A549 (cell line): ENCODE data around the gene MEGF9. TPM values are rescaled to one million over a fixed set of nuclear protein-coding genes. Genes with fewer than 3 reads are reported as not detected.
A peak's percentile ranks its signal among the peaks of the same experiment; 100 is the strongest.

Experiments used
- ATAC-seq, 2 experiments: fragments of 200-7000 bp in 1 of 2; fragments of >200 bp in 1 of 2; cut with Nextera tagmentation in 1 of 2; cut with Tn5 transposase in 1 of 2; 3 replicates each; pipeline versions ENCODE4 v1.8.0 to v1.9.1; 2018 to 2020; ENCODE audit warnings: mild to moderate bottlenecking in 1 of 2, moderate library complexity in 1 of 2
- CTCF ChIA-PET: fragments of 300-600 bp; sonication (Branson Sonifier 250); formaldehyde crosslinking; extraction: SDS; loops from one replicate; lab custom pipeline; 2021; ENCODE audit warnings: antibody characterized with exemption, inconsistent platforms; lab: Yijun Ruan, JAX
- POLR2A ChIA-PET: fragments of 350-600 bp; formaldehyde crosslinking; extraction: SDS; loops from one replicate; lab custom pipeline; 2021; ENCODE audit warnings: antibody characterized with exemption, inconsistent platforms; lab: Yijun Ruan, JAX
- DNase-seq, 2 experiments: peaks; one replicate each; pipeline versions ENCODE4 v3.0.0 to v3.0.0-alpha.2; 2011 to 2016; ENCODE audit warnings: low read depth in 1 of 2, low spot score in 1 of 2
- FAIRE-seq: peaks from 2 replicates; lab custom pipeline; 2011; peaks lifted over from hg19 to GRCh38; lab: Jason Lieb, UNC
- H3K27ac ChIP-seq, 2 experiments: fragments of >200 bp; sonication (Bioruptor Twin); formaldehyde crosslinking; 3 replicates each; pipeline ENCODE4 v1.5.1; 2016 to 2017
- H3K4me1 ChIP-seq: fragments of >200 bp; sonication (Bioruptor Twin); formaldehyde crosslinking; 3 replicates; pipeline ENCODE4 v1.6.1; 2016
- H3K4me2 ChIP-seq: fragments of >200 bp; sonication (Bioruptor Twin); formaldehyde crosslinking; 3 replicates; pipeline ENCODE4 v1.6.1; 2016
- H3K4me3 ChIP-seq: fragments of >200 bp; sonication (Bioruptor Twin); formaldehyde crosslinking; 3 replicates; pipeline ENCODE4 v1.5.1; 2016
- H3K9me3 ChIP-seq: fragments of >200 bp; sonication (Bioruptor Twin); formaldehyde crosslinking; 3 replicates; pipeline ENCODE4 v1.6.1; 2016
- BCL3 ChIP-seq: fragments of >200 bp; sonication (Bioruptor Twin); formaldehyde crosslinking; IDR thresholded peaks from 3 replicates; pipeline ENCODE4 v1.6.1; 2016
- CBX2 ChIP-seq: fragments of 200-600 bp; sonication (generic); IDR thresholded peaks from 2 replicates; pipeline ENCODE4 v1.6.1; 2016; ENCODE audit warnings: low read depth, mild to moderate bottlenecking, borderline replicate concordance
- CBX8 ChIP-seq: fragments of 200-600 bp; sonication (generic); IDR thresholded peaks from 2 replicates; pipeline ENCODE4 v1.6.1; 2016
- CEBPB ChIP-seq, 2 experiments: fragments of >200 bp in 1 of 2; sonication (Bioruptor Twin) in 1 of 2; formaldehyde crosslinking in 1 of 2; IDR thresholded peaks; 2 replicates each; pipeline ENCODE4 v1.6.1; 2012 to 2016
- CHD2 ChIP-seq: fragments of 150-350 bp; IDR thresholded peaks from 2 replicates; pipeline ENCODE4 v1.6.1; 2014; ENCODE audit warnings: low read length; ENCODE audit not compliant: partially characterized antibody
- EHMT2 ChIP-seq: fragments of 200-600 bp; sonication (generic); IDR thresholded peaks from 2 replicates; pipeline ENCODE4 v1.6.1; 2016; ENCODE audit warnings: antibody characterized with exemption, low read depth, mild to moderate bottlenecking, moderate library complexity
- EP300 ChIP-seq, 2 experiments: fragments of >200 bp; sonication (Bioruptor Twin); formaldehyde crosslinking; IDR thresholded peaks; 2 replicates in 1 of 2; 3 replicates in 1 of 2; pipeline ENCODE4 v1.6.1; 2016 to 2017
- FOSL2 ChIP-seq, 2 experiments: fragments of 450-650 bp in 1 of 2; fragments of >200 bp in 1 of 2; sonication (Bioruptor Twin) in 1 of 2; formaldehyde crosslinking; IDR thresholded peaks; 2 replicates each; pipeline versions ENCODE4 v1.5.0 to v1.6.1; 2016 to 2020; ENCODE audit warnings: mild to moderate bottlenecking in 1 of 2, moderate library complexity in 1 of 2
- FOXS1 ChIP-seq: fragments of 250-450 bp; sonication (Bioruptor Pico); IDR thresholded peaks from 2 replicates; pipeline ENCODE4 v1.5.0; 2020; ENCODE audit warnings: mild to moderate bottlenecking, moderate library complexity
- HES2 ChIP-seq: fragments of >200 bp; sonication (Bioruptor Twin); formaldehyde crosslinking; IDR thresholded peaks from 2 replicates; pipeline ENCODE4 v1.6.1; 2016
- HEYL ChIP-seq: fragments of 250-450 bp; sonication (Bioruptor Pico); IDR thresholded peaks from 2 replicates; pipeline ENCODE4 v1.8.0; 2021; ENCODE audit warnings: mild to moderate bottlenecking, moderate library complexity
- HOXA7 ChIP-seq: fragments of 250-450 bp; sonication (Bioruptor Pico); IDR thresholded peaks from 2 replicates; pipeline ENCODE4 v1.5.0; 2020; ENCODE audit warnings: mild to moderate bottlenecking, moderate library complexity
- KDM5A ChIP-seq: fragments of 200-600 bp; sonication (generic); IDR thresholded peaks from 2 replicates; pipeline ENCODE4 v1.6.1; 2016; ENCODE audit warnings: antibody characterized with exemption, mild to moderate bottlenecking
- MYC ChIP-seq: IDR thresholded peaks from 2 replicates; pipeline ENCODE4 v1.6.1; 2012; ENCODE audit warnings: mild to moderate bottlenecking, inconsistent platforms, low read length, improper control_type of control experiment, borderline replicate concordance
- NFE2L2 ChIP-seq: fragments of 150-350 bp; conservative IDR thresholded peaks from 2 replicates; pipeline ENCODE4 v1.6.1; 2014; ENCODE audit warnings: low read length
- NPAS2 ChIP-seq: fragments of 250-450 bp; sonication (Bioruptor Pico); IDR thresholded peaks from 2 replicates; pipeline ENCODE4 v1.8.0; 2022; ENCODE audit warnings: mild to moderate bottlenecking, moderate library complexity, borderline replicate concordance
- POLR2A ChIP-seq: IDR thresholded peaks from 2 replicates; pipeline ENCODE4 v1.6.1; 2012; ENCODE audit warnings: mild to moderate bottlenecking, low read length
- POLR2AphosphoS2 ChIP-seq: conservative IDR thresholded peaks from 2 replicates; pipeline ENCODE4 v1.6.1; 2012; ENCODE audit warnings: low read length, improper control_type of control experiment, inconsistent platforms
- RARB ChIP-seq: fragments of 250-450 bp; sonication (Bioruptor Pico); IDR thresholded peaks from 2 replicates; pipeline ENCODE4 v1.8.0; 2021; ENCODE audit warnings: mild to moderate bottlenecking, moderate library complexity
- RCOR1 ChIP-seq: fragments of 150-350 bp; IDR thresholded peaks from 2 replicates; pipeline ENCODE4 v1.6.1; 2014; ENCODE audit warnings: antibody characterized with exemption, low read length, low read depth
- REST ChIP-seq: fragments of 200-600 bp; sonication (generic); IDR thresholded peaks from 2 replicates; pipeline ENCODE4 v1.6.1; 2016; ENCODE audit warnings: antibody characterized with exemption, mild to moderate bottlenecking, moderate library complexity
- SMC3 ChIP-seq: fragments of >200 bp; sonication (Bioruptor Twin); formaldehyde crosslinking; IDR thresholded peaks from 3 replicates; pipeline ENCODE4 v1.6.1; 2018; ENCODE audit warnings: inconsistent platforms
- TP53 ChIP-seq: fragments of 250-450 bp; sonication (Bioruptor Pico); IDR thresholded peaks from 2 replicates; pipeline ENCODE4 v1.5.0; 2021; ENCODE audit warnings: mild to moderate bottlenecking, moderate library complexity
- USF2 ChIP-seq: fragments of 450-650 bp; IDR thresholded peaks from 2 replicates; pipeline ENCODE4 v1.6.1; 2014; ENCODE audit warnings: antibody characterized with exemption
- ZNF302 ChIP-seq: fragments of 250-450 bp; sonication (Bioruptor Pico); IDR thresholded peaks from 2 replicates; pipeline ENCODE4 v1.9.0; 2021; ENCODE audit warnings: inconsistent platforms, mild to moderate bottlenecking, moderate library complexity
- whole genome bisulfite sequencing: methylation state at CpG from one replicate; pipeline ENCODE4 v1.1.6; 2017; ENCODE audit errors: missing lambda C conversion rate; 5-methylcytosine and 5-hydroxymethylcytosine counted together
- polyA plus RNA-seq, 4 experiments: library from polyadenylated mRNA; depleted of rRNA in 3 of 4; stranded (reverse); fragments of >200 nt; fragmentation: RNase III in 1 of 4; extraction: RNeasy Plus Mini Kit Qiagen cat#74134 plus additional on column Dnase treatment in 1 of 4; gene quantifications; 2 replicates in 3 of 4; 3 replicates in 1 of 4; pipeline ENCODE4 v1.2.3, GENCODE V29; 2011 to 2017

The MEGF9 gene
- polyA plus RNA-seq, 2 of the 4 experiments (the other 2 are of a cell fraction), result 25.7 to 33.4 TPM

GRCh38 chr9:120730654-120731514, 16.6 kb upstream of the MEGF9 start (continued):
- TF ChIP-seq CBX8 (no peak), FOSL2 (IDR thresholded peaks at IDR 0.05) (no peak), FOSL2 (CRISPR knock-in tag; IDR thresholded peaks at IDR 0.05) (no peak), NPAS2 (CRISPR knock-in tag) (no peak), FOXS1 (CRISPR knock-in tag) (no peak), HES2 (no peak), KDM5A (no peak), POLR2AphosphoS2 (no peak), RCOR1 (no peak)

GRCh38 chr9:120729791-120730241, 15.5 kb upstream of the MEGF9 start:
- TF ChIP-seq POLR2A (no peak), SMC3 (no peak), CBX2 (no peak), HEYL (no peak), CHD2 (no peak), MYC (no peak), HES2 (no peak), TP53 (CRISPR knock-in tag) (no peak), BCL3 (no peak), RARB (no peak), USF2 (no peak)
- Histone ChIP-seq H3K4me1 (peaks cover 13% of the 10 kb centered on the region), H3K4me2 (no peak overlapping the region), H3K27ac (peak overlapping the region in 1 of 2 experiments; percentile 10; a peak in 1 of 6 replicates), H3K4me3 (no peak overlapping the region), H3K9me3 (no peaks in the 10 kb centered on the region)
- ATAC-seq (peak in 1 of 2 experiments; percentile 71; a peak in 3 of 6 replicates), DNase-seq (peak in 1 of 2 experiments; percentile 39), FAIRE-seq (no peak)
- ChIA-PET POLR2A (interaction anchor here (1.7 kb wide), 1 partner anchor 15 kb away, joined by 12 read pairs; the partner anchor contains the start of gene MEGF9), CTCF (interaction anchor here (1.1 to 2.9 kb wide), 8 partner anchors 11 to 251 kb away, joined by 3 to 8 read pairs (median 4); partner anchors contain the start of gene MEGF9)
- 74% methylated on average over 5 of the region's 5 CpGs for WGBS

- WGBS, result 55% methylated on average over 2 of the region's 2 CpGs
- no peak for ATAC-seq
Measured at GRCh38 chr9:120726484-120726883, 12.2 kb upstream of the MEGF9 start.

More at GRCh38 chr9:120726484-120726883, 12.2 kb upstream of the MEGF9 start:
- no peak for TF ChIP-seq CBX2
- TF ChIP-seq MYC, result no peak
- TF ChIP-seq EP300 (IDR thresholded peaks at IDR 0.05), result no peak
- TF ChIP-seq BCL3, result no peak
- TF ChIP-seq EHMT2, result no peak
- no peak for TF ChIP-seq NFE2L2
- no peak for TF ChIP-seq RARB
- no peak for TF ChIP-seq ZNF302 (CRISPR knock-in tag)
- TF ChIP-seq REST, result no peak
- TF ChIP-seq CEBPB (IDR thresholded peaks at IDR 0.05), result no peak
- no peak for TF ChIP-seq HOXA7 (CRISPR knock-in tag)
- Histone ChIP-seq H3K4me3 (no peak overlapping the region), H3K4me1 (0 out of 3 replicates have a peak, but pooled peaks cover 6% of the 10 kb centered on the region), H3K4me2 (no peak overlapping the region), H3K9me3 (no peaks in the 10 kb centered on the region), H3K27ac (0 out of 6 replicates have a peak overlapping the region, but pooled peaks of 1 of the 2 experiments have one; percentile 10)
- DNase-seq (no peak), FAIRE-seq (no peak)
- ChIA-PET CTCF (no interaction called here), POLR2A (no interaction called here)
